Activated CD4-positive, alpha-beta memory T cell treated with anti-CD3 and anti-CD28 coated beads for 36 hours (primary cell): ENCODE results near the gene ZSCAN31. TPM values are rescaled to one million over a fixed set of nuclear protein-coding genes. Genes with fewer than 3 reads are reported as not detected.
"Not testable (repeated sequence)": the region's sequence is repeated elsewhere in the genome, so short reads cannot be mapped to it uniquely, and the experiment has no call there.

Experiments used
- CTCF ChIA-PET: fragments of 350-600 bp; sonication (Branson Sonifier 250); formaldehyde crosslinking; loops from one replicate; lab custom pipeline; 2021; ENCODE audit warnings: antibody characterized with exemption, inconsistent platforms; lab: Charles Lee
- POLR2A ChIA-PET: fragments of 350-600 bp; sonication (Branson Sonifier 250); formaldehyde crosslinking; loops from one replicate; lab custom pipeline; 2021; ENCODE audit warnings: antibody characterized with exemption; lab: Charles Lee
- DNase-seq: peaks from one replicate; pipeline ENCODE4 v3.0.0-alpha.2; 2020
- H3K27ac Mint-ChIP-seq: one replicate; pipeline ENCODE4 v1.8.0; 2021; ENCODE audit warnings: mixed read lengths
- H3K27me3 Mint-ChIP-seq: one replicate; pipeline ENCODE4 v1.8.0; 2021; ENCODE audit warnings: mixed read lengths
- H3K36me3 Mint-ChIP-seq: one replicate; pipeline ENCODE4 v1.8.0; 2021; ENCODE audit warnings: mixed read lengths
- H3K4me1 Mint-ChIP-seq: one replicate; pipeline ENCODE4 v1.8.0; 2021; ENCODE audit warnings: low read depth, mixed read lengths
- H3K4me3 Mint-ChIP-seq: one replicate; pipeline ENCODE4 v1.8.0; 2021; ENCODE audit warnings: mild to moderate bottlenecking, mixed read lengths
- H3K9me3 Mint-ChIP-seq: one replicate; pipeline ENCODE4 v1.8.0; 2021; ENCODE audit warnings: mixed read lengths
- intact Hi-C: fragments of 100-400 bp; cut with micrococcal nuclease; formaldehyde crosslinking; loops from one replicate; pipeline ENCODE4 v1.15.1; 2023
- total RNA-seq, 2 experiments: library from RNA; stranded (reverse); gene quantifications; one replicate each; pipeline ENCODE4 v1.2.3, GENCODE V29; 2021

The ZSCAN31 gene
- total RNA-seq, 2 experiments from 2014 or later: 0.77 to 1.6 TPM

DNA sequence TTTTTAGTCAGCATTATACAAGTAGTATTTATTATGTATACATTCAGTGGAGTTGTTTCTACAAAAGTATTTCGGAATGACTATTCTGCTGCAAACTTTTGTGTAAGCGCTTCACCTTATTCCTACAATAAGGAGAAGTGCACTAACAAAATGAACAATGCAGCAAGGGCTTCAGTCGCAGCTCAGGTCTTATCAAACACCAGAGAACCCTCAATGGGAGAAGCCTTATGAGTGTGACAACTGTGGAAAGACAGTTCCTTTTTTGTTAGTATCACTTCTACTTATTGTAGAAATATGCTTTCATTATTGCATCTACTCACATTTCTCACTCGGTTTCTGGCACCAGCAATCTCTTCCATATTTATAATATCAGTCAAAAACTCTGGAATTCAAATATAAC lies 32.6 kb upstream of the ZSCAN31 start:
- H3K36me3 Mint-ChIP-seq: peaks cover 20% of the 10 kb centered on the region
- no peak overlapping the region for H3K4me3 Mint-ChIP-seq
- H3K27ac Mint-ChIP-seq: no peak overlapping the region
- H3K9me3 Mint-ChIP-seq: no peaks in the 10 kb centered on the region
- intact Hi-C loops: no loop called here
- ChIA-PET POLR2A (no interaction called here), CTCF (no interaction called here)
- H3K27me3 Mint-ChIP-seq: no peaks in the 10 kb centered on the region
- DNase-seq: no peak
- H3K4me1 Mint-ChIP-seq: no peaks in the 10 kb centered on the region

DNA sequence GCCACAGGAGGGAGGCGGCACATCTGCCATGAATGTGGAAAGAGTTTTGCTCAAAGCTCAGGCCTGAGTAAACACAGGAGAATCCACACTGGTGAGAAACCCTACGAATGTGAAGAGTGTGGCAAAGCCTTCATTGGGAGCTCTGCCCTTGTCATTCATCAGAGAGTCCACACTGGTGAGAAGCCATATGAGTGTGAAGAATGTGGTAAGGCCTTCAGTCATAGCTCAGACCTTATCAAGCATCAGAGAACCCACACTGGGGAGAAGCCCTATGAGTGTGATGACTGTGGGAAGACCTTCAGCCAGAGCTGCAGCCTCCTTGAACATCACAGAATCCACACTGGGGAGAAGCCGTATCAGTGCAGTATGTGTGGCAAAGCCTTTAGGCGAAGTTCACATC lies 29.6 kb upstream of the ZSCAN31 start:
- not testable (repeated sequence) for H3K4me3 Mint-ChIP-seq
- POLR2A ChIA-PET: interaction anchor here (0.5 kb wide), 1 partner anchor 241 kb away, joined by 3 read pairs; no protein-coding TSS in a partner anchor
- H3K36me3 Mint-ChIP-seq: peaks cover 20% of the 10 kb centered on the region

DNA sequence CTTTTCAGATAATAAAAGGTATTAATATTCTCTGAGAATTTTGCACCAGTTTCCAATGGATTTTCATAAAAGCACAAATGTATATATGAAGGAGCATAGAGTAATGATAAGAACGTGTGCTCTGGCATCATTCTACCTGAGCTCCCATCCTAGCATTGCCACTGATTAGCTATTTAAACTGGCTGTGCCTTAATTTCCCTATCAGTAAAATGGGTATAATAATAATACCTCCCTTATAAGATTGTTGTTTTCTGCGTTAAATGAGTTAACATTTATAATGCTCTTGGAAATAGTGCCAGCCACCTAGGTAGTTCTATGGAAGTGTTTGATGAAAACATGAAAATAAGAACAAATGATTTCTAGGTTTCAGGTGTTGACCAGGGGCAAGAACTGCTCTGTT lies 25.0 kb upstream of the ZSCAN31 start:
- Mint-ChIP-seq H3K36me3 (peaks cover 13% of the 10 kb centered on the region), H3K4me3 (no peak overlapping the region), H3K27ac (no peak overlapping the region), H3K9me3 (no peaks in the 10 kb centered on the region), H3K27me3 (no peaks in the 10 kb centered on the region), H3K4me1 (peaks cover 3% of the 10 kb centered on the region)
- CTCF ChIA-PET: no interaction called here
- no peak for DNase-seq
- intact Hi-C loops: no loop called here
- POLR2A ChIA-PET: interaction anchor here (0.7 kb wide), 1 partner anchor 279 kb away, joined by 3 read pairs; no protein-coding TSS in a partner anchor

More for the DNA sequence above, 29.6 kb upstream of the ZSCAN31 start:
- CTCF ChIA-PET: interaction anchor here (2.4 kb wide), 1 partner anchor 10 kb away, joined by 8 read pairs; no protein-coding TSS in a partner anchor
- H3K9me3 Mint-ChIP-seq, H3K27ac Mint-ChIP-seq, DNase-seq, H3K4me1 Mint-ChIP-seq, intact Hi-C loops, H3K27me3 Mint-ChIP-seq: not testable (repeated sequence)

DNA sequence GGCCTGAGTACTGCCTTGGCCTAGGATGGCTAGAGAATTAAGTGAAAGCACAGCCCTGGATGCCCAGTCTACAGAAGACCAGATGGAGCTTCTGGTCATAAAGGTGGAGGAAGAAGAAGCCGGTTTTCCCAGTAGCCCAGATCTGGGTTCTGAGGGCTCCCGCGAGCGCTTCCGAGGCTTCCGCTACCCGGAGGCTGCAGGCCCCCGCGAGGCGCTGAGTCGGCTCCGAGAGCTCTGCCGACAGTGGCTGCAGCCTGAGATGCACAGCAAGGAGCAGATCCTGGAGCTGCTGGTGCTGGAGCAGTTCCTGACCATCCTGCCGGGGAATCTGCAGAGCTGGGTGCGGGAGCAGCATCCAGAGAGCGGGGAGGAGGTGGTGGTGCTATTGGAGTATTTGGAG lies 23.6 kb upstream of the ZSCAN31 start:
- H3K27ac Mint-ChIP-seq, POLR2A ChIA-PET, H3K9me3 Mint-ChIP-seq, H3K4me3 Mint-ChIP-seq, DNase-seq, H3K36me3 Mint-ChIP-seq, H3K27me3 Mint-ChIP-seq: not testable (repeated sequence)
- CTCF ChIA-PET: interaction anchor here (1.4 kb wide), 1 partner anchor 23 kb away, joined by 3 read pairs; no protein-coding TSS in a partner anchor
- intact Hi-C loops: loop anchor here (5.0 to 10.0 kb wide), 3 partner anchors 147 to 545 kb away; a partner anchor contains a TSS
- H3K4me1 Mint-ChIP-seq: peaks cover 11% of the 10 kb centered on the region

DNA sequence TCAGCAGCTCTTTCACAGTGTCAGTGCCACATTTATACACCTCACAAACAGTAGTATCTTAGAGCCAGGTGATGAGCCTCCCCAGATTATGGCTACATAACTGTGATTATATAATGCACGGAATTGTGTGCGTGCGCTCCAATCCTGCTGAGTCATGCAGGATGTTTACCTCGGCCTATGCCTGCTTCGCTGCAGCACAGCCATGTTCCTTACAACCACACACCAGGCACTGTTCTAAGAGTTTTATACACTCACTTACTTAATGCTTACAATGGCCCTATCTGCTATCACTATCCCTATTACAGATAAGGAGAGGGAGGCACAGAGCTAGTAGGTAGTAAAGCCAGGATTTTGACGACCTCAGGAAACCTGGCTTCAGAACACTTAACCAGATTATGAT lies 21.1 kb upstream of the ZSCAN31 start:
- Mint-ChIP-seq H3K27me3 (no peaks in the 10 kb centered on the region), H3K4me1 (peaks cover 11% of the 10 kb centered on the region), H3K9me3 (no peaks in the 10 kb centered on the region), H3K36me3 (no peaks in the 10 kb centered on the region), H3K27ac (no peak overlapping the region), H3K4me3 (no peak overlapping the region)
- ChIA-PET POLR2A (interaction anchor here (0.8 kb wide), 1 partner anchor 547 kb away, joined by 3 read pairs; a partner anchor contains a TSS), CTCF (interaction anchor here (0.8 to 2.7 kb wide), 9 partner anchors 26 to 462 kb away, joined by 3 to 29 read pairs (median 7); partner anchors contain the start of genes ZKSCAN4 and ZKSCAN8)
- DNase-seq: no peak
- intact Hi-C loops: loop anchor here (5.0 to 10.0 kb wide), 3 partner anchors 145 to 542 kb away; a partner anchor contains a TSS

DNA sequence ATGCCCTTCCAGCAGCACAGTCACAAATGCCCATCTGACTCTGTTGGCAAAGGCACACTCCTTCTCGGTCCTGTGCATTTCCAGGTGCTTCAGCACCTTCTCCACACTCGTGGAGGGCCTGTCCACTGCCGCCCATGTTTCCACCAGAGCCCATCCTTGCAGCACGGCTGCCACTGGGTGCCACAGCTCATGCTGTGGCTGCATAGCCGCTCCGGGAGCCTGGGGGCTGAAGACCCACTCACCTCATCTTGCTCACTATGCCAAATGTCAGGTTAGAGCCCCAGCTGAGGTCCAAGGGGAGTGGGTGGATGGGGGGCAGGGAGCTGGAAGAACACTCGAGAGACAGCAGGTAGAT lies 20.7 kb upstream of the ZSCAN31 start:
- ChIA-PET POLR2A (interaction anchor here (0.8 to 1.0 kb wide), 2 partner anchors 252 to 547 kb away, joined by 3 read pairs; a partner anchor contains a TSS), CTCF (interaction anchor here (0.8 to 2.7 kb wide), 41 partner anchors 8 to 532 kb away, joined by 3 to 29 read pairs (median 5); partner anchors contain the start of genes PGBD1, ZKSCAN4, ZKSCAN8 and ZSCAN16)
- no peaks in the 10 kb centered on the region for H3K27me3 Mint-ChIP-seq
- H3K27ac Mint-ChIP-seq: no peak overlapping the region
- intact Hi-C loops: loop anchor here (1.0 to 10.0 kb wide), 4 partner anchors 144 to 542 kb away; a partner anchor contains a TSS
- DNase-seq: no peak
- H3K4me3 Mint-ChIP-seq: no peak overlapping the region
- peaks cover 11% of the 10 kb centered on the region for H3K4me1 Mint-ChIP-seq
- H3K9me3 Mint-ChIP-seq: no peaks in the 10 kb centered on the region
- H3K36me3 Mint-ChIP-seq: no peaks in the 10 kb centered on the region

DNA sequence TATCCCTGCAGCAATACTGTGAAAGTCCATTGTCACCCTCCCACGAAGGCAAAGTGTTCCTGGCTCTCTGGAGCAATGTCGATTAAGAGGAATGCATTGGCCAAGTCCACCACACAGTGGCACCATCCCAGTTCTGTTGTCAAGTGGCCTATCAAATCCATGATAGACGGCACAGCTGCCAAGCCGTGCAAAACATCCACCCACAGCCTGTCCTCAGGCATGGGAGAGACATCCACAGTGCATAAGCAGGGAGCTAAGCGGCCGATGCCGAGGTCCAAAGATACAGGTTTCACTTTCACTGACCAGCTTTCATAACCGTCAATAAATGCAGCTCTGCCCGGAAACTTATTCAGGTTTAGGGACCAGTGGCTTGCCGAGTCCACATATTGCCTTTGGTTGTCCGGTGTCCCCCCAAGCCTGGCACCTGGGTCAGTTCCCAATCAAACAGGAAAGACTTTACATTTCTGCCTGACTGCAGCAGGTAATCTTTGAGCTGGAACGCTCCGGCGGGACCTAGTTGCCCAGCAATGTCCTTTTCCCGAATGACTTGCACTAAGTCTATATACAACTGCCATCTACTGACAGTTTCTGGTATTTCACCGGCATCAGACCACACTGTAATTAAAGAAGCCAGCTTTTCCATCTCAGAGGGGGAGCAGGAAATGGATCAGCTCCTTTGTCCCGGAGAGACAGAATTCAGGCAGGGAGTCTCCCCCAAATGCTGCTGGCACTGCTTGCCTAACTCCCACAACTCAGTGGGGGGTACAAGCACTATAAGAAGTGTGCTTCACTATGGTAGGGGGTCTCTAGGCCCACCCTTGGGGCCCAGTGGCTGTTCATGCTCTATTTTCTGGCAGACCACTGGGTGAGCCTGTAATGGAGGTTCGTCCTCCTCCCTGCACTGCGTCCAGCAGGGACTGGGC lies 20.1 kb upstream of the ZSCAN31 start:
- intact Hi-C loops: loop anchor here (1.0 to 10.0 kb wide), 4 partner anchors 144 to 541 kb away; a partner anchor contains a TSS
- ChIA-PET CTCF (interaction anchor here (0.6 to 2.7 kb wide), 60 partner anchors 9 to 531 kb away, joined by 3 to 29 read pairs (median 4); partner anchors contain the start of genes PGBD1, ZKSCAN4, ZKSCAN8 and ZSCAN16), POLR2A (interaction anchor here (0.8 to 1.0 kb wide), 2 partner anchors 251 to 546 kb away, joined by 3 read pairs; a partner anchor contains a TSS)
- H3K4me1 Mint-ChIP-seq: peaks cover 18% of the 10 kb centered on the region
- H3K9me3 Mint-ChIP-seq: no peaks in the 10 kb centered on the region
- no peak overlapping the region for H3K27ac Mint-ChIP-seq
- H3K36me3 Mint-ChIP-seq: no peaks in the 10 kb centered on the region
- H3K27me3 Mint-ChIP-seq: no peaks in the 10 kb centered on the region
- DNase-seq: peak; percentile 61
- H3K4me3 Mint-ChIP-seq: peak overlapping the region; percentile 85

DNA sequence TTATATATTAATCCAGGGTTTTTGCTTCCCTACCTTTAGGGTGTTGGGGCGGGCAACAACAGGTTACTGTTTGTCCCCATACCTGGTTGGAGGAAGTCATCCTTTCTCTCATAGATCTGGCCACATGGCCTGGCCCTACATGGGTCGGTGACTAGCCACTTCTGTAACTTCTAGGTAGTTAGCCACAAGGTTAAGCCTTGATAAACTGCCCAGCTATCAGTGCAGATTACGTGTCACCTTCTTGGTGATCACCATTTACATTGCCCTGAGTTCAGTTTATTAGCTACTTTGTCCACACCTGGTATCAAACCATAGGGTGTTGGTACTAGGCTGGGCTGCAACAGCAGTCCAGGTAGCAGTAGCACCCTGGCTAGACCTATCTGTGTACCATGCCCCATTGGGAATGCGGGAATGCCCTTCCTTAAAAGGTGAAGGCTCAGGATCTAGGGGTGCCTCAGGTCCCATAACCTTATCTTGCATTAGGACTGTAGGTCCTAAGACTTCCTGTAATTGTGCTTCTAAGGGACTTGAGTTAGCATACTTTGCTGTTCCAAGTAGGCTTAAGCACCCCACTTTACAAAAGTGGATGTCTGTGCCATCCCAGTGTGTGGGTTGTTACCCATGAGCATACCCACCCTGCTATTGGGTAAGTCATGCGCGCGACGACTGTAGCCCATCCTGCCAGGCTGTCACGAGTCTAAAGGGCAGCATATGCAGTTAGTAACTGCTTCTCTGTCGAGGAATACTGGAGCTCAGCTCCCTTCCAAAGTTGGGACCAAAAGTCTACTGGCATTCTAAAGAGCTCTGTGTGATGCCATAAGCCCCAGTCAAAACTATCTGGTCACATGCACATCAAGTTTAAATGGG lies 19.0 kb upstream of the ZSCAN31 start:
- Mint-ChIP-seq H3K27ac (no peak overlapping the region), H3K4me1 (peaks cover 28% of the 10 kb centered on the region), H3K4me3 (no peak overlapping the region), H3K9me3 (no peaks in the 10 kb centered on the region), H3K36me3 (no peaks in the 10 kb centered on the region), H3K27me3 (no peaks in the 10 kb centered on the region)
- intact Hi-C loops: loop anchor here (5.0 to 10.0 kb wide), 3 partner anchors 143 to 540 kb away; a partner anchor contains a TSS
- ChIA-PET CTCF (interaction anchor here (0.8 to 2.7 kb wide), 23 partner anchors 10 to 464 kb away, joined by 3 to 29 read pairs (median 7); partner anchors contain the start of genes PGBD1, ZKSCAN4, ZKSCAN8 and ZSCAN16), POLR2A (no interaction called here)
- no peak for DNase-seq

DNA sequence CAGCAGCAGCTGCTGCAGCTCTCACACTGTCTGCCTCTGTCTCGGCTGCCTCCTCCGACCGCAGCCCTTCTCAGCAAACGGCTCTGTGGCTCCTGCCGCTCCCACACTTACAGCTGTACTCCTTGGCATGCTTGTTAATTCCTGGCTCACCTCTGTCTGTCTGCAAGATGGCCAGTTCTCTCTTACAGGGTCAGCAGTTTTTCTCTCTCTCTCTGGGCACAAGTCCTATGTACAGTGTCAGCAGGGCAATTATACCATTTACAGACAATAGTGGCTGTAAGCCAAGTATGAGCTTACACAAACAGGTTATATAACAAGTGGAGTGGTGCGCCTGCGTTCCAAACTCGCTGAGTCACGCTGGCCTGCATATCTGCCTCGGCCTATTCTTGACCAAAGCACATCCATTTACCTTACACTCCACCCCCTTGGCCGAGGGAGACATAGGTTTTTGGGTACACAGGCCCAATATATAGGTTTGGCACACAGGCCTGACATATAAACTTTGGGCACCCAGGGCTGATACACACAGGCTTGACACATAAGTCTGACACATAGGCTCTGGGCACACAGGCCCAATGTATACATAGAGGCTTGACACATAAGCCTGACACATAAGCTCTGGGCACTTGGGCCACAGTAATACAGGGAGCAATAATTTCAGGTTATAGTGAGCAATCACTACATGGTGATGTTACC lies 18.2 kb upstream of the ZSCAN31 start:
- peaks cover 1% of the 10 kb centered on the region for H3K36me3 Mint-ChIP-seq
- ChIA-PET CTCF (no interaction called here), POLR2A (no interaction called here)
- H3K27ac Mint-ChIP-seq: no peak overlapping the region
- H3K9me3 Mint-ChIP-seq: no peaks in the 10 kb centered on the region
- intact Hi-C loops: loop anchor here (10.0 kb wide), 1 partner anchor 539 kb away; a partner anchor contains a TSS
- H3K4me1 Mint-ChIP-seq: peaks cover 30% of the 10 kb centered on the region
- no peaks in the 10 kb centered on the region for H3K27me3 Mint-ChIP-seq
- DNase-seq: no peak
- no peak overlapping the region for H3K4me3 Mint-ChIP-seq

DNA sequence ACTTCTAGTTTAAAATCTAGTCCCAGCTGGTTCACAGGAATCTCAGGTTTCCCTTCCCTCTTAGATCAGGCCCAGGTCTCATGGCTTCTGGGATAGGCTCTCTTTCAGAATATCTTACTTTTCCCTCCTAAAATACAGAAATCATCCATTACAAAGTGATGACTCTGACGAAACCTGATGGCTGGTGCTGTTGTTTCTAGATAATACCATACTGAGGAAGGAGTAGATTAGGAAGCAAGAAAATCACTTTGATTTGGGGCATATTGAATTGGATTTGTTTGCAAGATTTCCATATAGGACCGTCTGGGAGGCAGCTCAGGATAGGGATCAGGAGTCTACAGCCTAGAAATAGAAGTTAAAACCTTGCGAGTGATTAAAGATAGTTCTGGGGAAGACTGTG lies 17.4 kb upstream of the ZSCAN31 start:
- CTCF ChIA-PET: no interaction called here
- Mint-ChIP-seq H3K27ac (no peak overlapping the region), H3K4me3 (no peak overlapping the region), H3K9me3 (no peaks in the 10 kb centered on the region), H3K27me3 (no peaks in the 10 kb centered on the region), H3K4me1 (peaks cover 30% of the 10 kb centered on the region), H3K36me3 (peaks cover 1% of the 10 kb centered on the region)
- intact Hi-C loops: loop anchor here (10.0 kb wide), 1 partner anchor 539 kb away; a partner anchor contains a TSS
- POLR2A ChIA-PET: no interaction called here
- no peak for DNase-seq
